NCI-H2171 (cell line): ENCODE results near the gene ERI2.
"Not testable (repeated sequence)": the region's sequence is repeated elsewhere in the genome, so short reads cannot be mapped to it uniquely, and the experiment has no call there.

Experiments used
- DNase-seq: peaks from one replicate; lab custom pipeline; 2025; lab: John Stamatoyannopoulos, UW

ERI2 gene

GRCh38 chr16:20814784-20815183 lies 8.5 kb upstream of the ERI2 start:
- no peak for DNase-seq

DNA sequence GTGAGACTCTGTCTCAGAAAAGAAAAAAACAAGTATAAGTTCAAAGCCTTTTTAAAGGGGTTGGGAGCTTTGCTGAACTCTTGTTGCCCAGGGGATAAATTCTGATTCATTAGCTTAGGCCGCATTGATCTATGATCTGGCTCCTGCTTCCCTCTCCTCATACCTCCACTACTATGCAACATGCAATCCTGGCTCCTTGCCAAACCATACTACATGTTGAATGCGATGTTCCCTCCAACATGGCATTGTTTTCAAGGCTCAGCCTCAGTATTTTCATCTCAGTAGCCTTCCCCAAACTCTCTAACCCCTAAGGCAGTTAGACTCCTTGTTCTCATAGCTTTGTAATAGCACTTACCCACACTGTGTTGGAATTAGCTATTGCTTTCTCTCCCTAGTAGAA lies 6.2 kb upstream of the ERI2 start:
- DNase-seq = no peak

GRCh38 chr16:20811889-20812439 lies 5.7 kb upstream of the ERI2 start:
- no peak for DNase-seq

DNA sequence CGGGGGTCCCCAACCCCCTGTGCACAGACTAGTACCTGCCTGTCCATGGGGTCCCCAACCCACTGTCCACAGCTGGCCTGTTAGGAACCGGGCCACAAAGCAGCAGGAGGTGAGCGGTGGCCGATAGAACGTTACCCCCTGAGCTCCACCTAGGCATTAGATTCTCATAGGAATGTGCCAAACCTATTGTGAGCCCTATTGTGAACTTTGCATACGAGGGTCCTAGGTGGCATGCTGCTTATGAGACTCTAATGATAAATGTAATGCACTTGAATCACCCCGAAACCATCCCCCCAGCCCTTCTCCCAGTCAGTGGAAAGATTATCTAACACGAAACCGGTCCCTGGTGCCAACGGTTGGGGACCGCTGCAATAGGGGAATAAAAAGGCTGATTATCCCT lies 1.6 kb upstream of the ERI2 start:
- no peak for DNase-seq

DNA sequence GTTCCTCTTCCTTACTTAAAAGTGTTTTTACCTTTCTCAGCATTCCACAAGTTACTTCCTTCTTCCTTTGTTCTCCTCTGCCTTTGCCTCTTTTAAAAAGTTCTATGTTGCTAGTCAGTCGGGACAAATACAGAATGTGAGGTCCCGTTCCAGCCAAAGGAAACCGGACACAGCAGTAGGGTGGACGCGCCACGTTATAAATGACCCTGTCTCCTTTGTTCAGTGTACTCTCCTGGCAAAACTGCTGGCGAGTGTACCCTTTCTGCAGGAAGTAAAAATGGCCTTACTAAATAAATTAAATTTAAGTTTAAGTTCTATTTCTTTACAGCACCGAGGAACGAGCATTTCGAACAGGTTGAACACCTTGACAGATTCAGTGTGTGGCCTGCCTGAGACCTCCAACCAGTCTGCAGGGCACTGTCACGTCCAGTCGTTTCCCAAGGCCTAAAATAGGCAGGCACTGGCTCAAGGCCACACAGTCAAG lies 546 bp downstream of the ERI2 start:
- DNase-seq = not testable (repeated sequence)

DNA sequence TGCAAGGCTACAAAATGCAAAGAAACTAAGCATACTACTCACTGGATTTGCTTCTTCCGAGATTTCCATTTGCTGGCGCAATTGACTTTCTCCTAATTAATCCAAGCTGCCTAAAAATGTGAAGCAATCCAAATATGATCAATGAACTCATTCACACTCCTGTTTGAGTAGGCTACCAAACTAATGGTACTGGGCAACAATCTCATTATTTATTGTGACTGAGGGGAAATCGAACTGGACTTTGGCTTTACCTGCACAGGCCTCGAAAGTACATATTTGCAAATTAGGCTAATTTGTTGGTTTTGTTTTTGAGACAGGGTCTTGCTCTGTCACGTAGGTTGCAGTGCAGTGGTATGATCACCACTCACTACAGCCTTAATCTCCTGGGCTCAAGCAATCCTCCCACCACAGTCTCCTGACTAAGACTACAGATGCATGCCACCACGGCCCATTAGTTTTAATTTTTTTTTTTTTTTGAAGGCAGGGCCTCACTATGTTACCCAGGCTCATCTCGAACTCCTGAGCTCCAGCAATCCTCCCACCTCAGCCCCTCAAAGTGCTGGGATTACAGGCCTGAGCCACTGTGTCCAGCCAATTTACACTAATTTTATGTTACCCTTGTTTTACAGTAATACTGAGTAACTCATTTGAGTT lies 2.6 kb downstream of the ERI2 start:
- no peak for DNase-seq

DNA sequence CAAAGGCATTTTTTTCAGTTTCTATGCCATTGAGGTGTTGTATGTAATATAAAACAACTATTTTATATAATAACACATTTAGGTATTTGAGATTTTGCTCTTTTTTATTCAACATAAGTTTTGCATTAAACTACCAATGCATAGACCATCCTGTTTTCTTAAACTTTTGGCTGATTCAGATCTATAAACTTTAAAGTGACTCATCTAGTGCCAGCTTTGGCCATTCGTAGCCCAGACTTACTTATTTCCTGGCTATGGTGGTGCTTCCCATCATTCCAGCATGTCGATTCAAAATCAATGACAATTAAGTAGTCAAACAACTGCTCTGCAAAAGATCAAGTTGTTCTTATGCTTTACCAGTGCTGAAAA lies 3.1 kb downstream of the ERI2 start:
- no peak for DNase-seq

DNA sequence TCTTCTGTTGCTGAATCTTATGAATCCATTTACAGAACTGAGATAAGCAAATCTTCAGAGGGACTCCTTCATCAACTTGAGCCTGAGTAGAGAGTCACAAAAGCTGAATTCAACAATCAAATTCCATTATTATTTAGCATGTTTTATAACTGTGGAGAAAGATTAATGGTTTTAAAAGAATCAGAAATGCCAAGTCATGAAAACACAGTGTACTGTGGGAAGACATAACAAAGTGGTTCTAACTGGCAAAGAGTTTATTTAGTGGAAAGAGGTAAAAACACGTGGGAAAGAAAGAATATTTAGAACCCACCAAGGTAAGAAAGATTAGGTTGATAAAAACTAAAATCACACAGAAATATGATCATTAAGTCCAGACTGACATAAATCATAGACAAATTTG lies 5.0 kb downstream of the ERI2 start:
- no peak for DNase-seq

DNA sequence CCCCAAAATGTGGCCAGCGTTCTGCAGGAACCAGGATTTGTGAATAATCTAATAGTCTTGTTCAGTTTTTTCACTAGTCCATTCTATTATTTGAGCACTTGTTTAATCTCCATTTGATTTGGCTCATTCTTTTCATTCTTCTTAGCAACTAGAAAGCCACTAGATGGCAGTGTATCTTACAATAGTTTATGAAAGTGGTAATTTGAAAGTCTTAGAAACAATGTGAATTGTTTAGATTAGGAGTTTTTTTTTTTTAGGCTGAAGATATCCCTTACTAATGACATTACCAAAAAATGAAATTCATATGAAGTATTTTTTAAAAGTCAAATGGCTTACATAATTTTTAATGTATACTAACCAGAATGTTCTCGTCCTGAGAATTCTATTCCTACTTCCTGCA lies 6.7 kb downstream of the ERI2 start:
- DNase-seq = no peak

DNA sequence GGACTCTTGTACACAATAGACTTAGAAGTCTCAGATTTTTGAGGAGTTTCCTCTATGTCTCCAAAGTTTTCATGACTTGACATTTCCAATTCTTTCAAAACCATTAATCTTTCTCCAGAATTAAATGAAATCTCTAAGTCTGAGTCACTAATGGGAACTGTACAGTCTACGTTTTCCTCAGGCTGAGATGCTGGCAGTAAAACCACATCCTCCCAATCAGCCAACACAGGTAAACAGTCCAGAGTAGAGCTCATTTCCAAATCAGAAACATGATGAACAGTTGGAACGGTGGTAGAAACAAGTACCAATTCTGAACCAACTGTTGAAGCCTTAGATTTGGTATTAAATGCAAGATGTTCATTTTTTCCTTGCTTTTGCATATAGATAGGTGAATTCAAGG lies 7.9 kb downstream of the ERI2 start:
- DNase-seq = no peak

- DNase-seq = no peak
Observed at GRCh38 chr16:20791923-20792612, 14.2 kb downstream of the ERI2 start.

GRCh38 chr16:20789130-20789529 lies 17.1 kb downstream of the ERI2 start:
- no peak for DNase-seq

DNA sequence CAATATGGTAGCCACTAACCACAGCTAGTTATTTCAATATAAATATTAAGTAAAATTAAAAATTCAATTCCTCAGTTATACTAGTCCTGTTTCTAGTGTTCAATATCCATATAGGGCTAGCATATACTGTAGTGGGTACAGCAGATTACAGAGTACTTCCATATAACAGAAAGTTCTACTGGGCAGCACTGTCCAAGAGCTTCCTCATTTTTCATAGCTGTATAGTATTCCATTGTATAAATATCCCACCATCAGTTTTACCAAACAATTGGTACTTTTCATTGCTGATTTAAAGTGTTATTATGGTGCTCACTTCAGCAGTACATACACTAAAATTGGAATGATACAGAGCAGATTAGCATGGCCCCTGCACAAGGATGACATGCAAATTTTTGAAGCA lies 22.1 kb downstream of the ERI2 start:
- no peak for DNase-seq

GRCh38 chr16:20782470-20782869 lies 23.8 kb downstream of the ERI2 start:
- DNase-seq = no peak

DNA sequence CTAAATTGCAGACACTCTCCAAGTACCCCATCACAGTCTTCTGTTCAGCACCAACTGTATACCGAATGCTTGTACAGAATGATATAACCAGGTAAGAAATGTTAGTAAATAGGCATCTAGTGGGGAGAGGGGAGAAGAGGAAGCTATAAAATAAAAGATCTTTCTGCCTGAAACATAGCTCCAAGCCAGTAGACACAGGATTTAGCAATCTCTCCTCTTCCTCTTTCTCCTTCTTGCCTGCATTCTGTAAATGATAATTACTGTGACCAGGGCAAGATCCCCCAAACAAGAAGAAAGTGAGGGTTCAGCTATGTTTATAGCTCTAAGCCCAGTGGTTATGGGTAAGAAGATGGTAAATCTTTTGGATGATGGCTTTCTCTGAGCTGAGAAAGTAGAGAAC lies 24.6 kb downstream of the ERI2 start:
- DNase-seq = no peak

- DNase-seq = no peak
Observed at GRCh38 chr16:20774703-20775362, 31.4 kb downstream of the ERI2 start.

- DNase-seq = no peak
Observed at GRCh38 chr16:20773679-20774078, 32.6 kb downstream of the ERI2 start.

DNA sequence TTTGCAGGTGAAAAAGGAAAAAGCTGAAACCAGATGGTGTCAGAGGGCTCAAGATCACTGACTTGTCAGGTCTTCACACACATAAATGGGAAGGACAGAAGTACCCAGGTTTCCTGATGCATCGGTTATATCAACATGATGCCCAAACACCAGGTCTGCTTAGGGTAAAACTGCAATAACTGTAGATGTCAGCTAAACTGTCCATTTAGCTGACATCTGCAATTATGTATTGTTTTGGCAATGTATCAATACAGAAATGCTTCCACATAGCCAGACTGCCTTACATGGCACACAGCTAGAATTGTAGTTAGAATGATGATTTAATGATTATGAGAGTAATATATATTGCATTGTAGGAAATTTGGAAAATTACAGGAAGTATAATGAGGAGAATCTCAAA lies 37.5 kb downstream of the ERI2 start:
- no peak for DNase-seq

GRCh38 chr16:20768121-20768520 lies 38.2 kb downstream of the ERI2 start:
- no peak for DNase-seq

GRCh38 chr16:20767577-20767976 lies 38.7 kb downstream of the ERI2 start:
- no peak for DNase-seq

DNA sequence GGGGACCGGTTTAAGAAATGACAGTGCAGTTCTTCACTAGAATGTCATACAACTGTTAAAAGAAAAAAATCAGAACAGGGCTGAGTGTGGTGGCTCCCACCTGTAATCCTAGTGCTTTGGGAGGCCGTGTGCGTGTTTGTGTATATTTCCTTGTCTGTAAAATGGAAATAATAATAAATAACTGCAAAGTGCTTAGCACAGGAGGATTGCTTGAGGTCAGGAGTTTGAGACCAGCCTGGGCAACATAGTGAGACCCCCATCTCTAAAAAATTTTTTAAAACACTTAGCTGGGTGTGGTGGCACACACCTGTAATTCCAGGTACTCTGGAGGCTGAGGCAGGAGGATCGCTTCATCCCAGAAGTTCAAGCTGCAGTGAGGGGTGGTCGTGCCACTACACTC lies 40.0 kb downstream of the ERI2 start:
- DNase-seq = no peak

GRCh38 chr16:20765732-20766131 lies 40.5 kb downstream of the ERI2 start:
- DNase-seq = no peak

DNA sequence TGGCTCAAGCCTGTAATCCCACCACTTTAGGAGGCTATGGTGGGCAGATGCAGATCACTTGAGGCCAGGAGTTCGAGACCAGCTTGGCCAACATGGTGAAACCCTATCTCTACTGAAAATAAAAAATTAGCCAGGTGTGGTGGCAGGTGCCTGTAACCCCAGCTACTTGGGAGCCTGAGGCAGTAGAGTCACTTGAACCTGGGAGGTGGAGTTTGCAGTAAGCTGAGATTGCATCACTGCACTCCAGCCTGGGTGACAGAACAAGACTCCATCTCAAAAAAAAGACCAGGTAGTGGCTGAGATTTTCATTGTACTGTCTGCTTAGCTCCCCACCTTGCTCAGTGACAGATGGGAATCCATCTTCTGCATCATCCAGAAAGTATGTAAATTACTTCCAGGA lies 41.8 kb downstream of the ERI2 start:
- not testable (repeated sequence) for DNase-seq
